GM18505 (cell line): ENCODE measurements around the gene PLD4.

Source experiments
- ATAC-seq: cut with Tn5 transposase; IDR thresholded peaks from one replicate; pipeline ENCODE4 v1.9.1; 2021; ENCODE audit not compliant: unreplicated experiment
- POLR2A ChIP-seq: IDR thresholded peaks from 4 replicates; pipeline ENCODE4 v1.6.1; 2011; ENCODE audit warnings: borderline replicate concordance; ENCODE audit not compliant: insufficient read depth, insufficient read length; ENCODE audit errors: extremely low read depth

The PLD4 gene

DNA sequence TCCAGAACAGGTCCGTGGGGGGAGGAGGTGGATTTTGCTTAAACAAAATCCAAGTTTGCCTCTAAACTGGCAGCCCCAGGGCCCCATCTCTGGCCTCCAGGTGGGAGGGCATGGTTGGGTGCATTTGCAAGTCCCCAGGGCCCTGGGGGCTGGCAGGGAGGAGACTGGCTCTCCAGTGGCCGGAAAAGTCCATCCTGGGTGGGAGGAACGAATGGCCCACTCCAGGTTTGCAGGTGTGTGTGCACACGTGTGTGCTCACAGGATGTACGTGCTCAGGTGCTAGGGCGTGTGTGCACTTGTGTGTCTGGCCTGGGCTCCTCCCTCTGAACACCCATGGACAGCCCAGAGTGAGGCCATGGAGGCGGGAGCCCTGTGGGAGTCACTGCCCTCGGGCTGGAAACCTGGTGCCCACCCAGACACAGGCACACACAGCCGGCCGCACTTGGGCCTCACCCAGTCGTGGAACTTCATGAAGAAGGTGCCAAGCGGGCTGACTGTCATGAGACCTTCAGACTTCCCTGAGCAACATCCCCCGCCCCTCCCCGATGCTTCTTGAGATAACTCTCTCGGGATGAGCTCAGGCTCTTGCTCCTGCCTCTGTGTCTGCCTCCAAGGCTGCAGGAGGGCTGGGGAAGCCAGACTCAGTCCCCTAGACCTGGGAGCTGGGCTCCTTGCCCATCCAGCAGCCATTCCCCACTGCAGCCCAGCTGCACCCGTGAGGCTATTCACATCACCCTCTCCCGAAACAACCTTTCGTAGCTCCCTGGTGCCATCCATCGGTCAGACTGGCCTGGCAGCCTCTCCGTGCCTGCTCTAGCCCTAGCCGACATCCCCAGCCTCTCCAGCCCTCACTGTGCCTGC lies 44.1 kb downstream of the PLD4 start:
- TF ChIP-seq POLR2A, result no peak
- ATAC-seq, result no peak

DNA sequence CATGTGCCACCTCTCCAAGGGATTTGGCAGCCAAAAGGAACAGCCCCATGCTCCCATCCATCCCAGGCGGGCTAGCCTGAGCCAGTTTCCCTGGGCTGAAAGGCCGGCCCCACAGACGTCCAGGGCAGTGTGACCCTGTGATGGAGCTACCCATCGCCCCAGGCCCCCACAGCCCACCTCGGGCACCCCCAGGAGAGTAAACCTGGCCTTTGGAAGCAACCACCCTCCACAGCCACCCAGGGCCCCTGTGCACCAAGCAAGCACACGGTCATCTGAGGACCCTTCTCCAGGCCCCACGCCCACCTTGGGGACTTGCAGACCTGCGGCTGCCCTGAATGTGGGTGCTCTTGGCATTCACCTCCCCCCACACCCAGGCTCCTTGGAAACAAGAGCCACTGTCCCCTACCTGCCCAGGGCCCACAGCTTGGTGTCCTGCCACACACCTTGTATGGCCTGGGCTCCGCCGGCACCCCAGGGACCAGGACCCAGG lies 45.1 kb downstream of the PLD4 start:
- ATAC-seq, result no peak
- no peak for TF ChIP-seq POLR2A

- TF ChIP-seq POLR2A, result no peak
- no peak for ATAC-seq
Observed at GRCh38 chr14:104970231-104971068, 45.8 kb downstream of the PLD4 start.

DNA sequence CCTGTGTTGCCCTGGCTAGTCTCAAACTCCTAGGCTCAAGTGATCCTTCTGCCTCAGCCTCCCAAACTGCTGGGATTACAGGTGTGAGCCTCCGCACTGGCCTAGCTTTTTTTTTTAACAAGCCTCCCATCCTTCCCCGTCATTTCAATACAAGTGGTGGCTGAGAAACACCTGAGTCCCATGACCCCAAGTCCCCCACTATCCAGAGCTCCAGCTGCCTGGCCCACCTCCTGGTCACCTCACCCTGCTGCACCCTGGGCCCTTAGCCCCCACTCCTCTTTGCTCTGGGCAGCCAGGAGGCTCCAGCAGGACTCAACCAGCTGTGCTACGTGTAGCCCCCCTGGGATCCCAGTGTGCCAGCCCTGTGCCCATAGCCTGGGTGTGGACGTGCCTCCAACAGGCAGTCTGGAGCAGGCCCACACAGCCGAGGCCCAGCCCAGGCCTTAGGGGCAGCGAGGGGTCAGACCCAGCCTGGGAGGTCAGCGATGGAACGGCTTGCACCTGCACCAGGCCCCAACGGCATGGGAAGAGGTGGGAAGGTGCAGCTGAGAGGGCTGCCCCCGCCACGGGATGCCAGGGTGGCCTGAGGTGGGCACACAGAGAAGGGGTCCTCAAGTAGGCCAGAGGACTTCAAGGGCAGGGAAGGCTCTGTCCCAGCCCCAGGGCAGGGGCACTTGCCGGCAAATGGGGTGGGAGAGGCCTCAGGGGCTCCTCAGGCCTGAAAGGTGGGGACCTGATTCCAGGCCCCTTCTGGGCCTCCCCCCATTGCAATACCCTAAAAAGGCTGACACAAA lies 47.0 kb downstream of the PLD4 start:
- no peak for ATAC-seq
- TF ChIP-seq POLR2A, result no peak

GRCh38 chr14:104972301-104973134 lies 47.8 kb downstream of the PLD4 start:
- TF ChIP-seq POLR2A, result no peak
- no peak for ATAC-seq

DNA sequence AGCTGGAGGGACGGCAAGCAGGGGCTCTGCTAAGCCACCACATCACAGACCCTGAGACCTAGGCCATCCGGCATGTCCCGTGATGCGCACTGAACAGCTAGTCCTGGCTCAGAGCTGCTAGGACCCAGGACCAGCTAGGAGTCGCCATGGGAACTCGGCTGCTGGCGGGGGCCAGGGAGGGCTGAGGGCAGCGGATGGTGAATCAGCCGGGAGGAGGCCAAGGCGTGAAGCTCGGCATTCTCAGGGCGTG lies 48.4 kb downstream of the PLD4 start:
- no peak for ATAC-seq
- TF ChIP-seq POLR2A, result no peak

DNA sequence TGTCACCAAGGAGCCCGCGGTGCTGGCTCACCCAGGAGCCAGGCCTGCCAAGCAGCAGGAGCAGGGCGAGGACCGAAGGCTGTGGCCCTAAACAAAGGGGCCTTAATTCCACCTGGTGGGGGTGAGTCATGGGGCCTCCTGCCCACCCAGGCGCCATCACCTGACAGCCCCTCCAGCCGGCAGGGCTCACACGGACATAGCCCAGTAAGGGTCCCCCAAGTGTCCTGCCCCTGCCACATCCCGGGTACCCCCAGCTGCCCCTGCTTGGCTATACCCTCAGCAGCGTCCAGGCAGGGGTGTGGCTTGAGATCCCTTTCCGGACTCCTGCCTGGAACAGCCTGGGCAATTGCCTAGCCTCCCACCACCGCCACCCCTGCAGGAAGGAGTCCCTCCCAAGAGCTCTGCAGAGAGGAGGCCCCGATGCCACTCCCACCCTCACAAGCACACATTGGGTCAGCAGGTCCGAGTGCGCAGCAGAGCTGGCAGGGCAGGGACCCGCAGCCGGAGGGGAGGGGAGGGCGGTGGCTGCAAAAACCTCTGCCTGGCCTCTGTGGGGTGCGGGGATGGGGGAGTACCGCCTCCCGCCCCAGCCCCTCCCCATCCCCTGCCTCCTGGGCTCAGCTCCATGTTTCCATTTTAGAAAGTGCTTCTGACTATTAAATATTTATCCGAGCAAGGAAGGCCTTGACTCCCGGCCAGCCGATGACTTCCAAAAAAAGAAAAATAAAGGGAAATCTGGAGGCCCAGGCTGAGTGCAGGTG lies 48.9 kb downstream of the PLD4 start:
- no peak for ATAC-seq
- no peak for TF ChIP-seq POLR2A

DNA sequence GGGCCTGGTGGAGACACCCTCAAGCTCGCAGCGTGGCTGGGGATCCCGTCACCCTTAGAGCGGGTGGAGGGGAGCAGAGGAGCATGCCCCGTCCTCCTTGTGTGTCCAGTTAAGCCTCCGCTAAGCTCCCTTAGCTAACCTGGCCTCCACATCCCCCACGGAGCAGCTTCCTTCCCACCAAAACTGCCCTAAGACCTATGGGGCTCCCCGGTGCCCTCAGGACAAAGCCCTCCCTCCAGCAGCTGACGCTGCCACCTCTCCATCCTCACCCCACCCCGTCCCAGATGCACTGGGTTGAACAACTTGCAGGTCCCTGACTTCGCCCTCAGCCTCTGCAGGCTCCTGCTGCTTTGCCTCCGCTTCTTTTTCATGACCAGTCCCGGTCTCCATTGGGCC lies 49.5 kb downstream of the PLD4 start:
- no peak for TF ChIP-seq POLR2A
- no peak for ATAC-seq

- no peak for ATAC-seq
- no peak for TF ChIP-seq POLR2A
Observed at GRCh38 chr14:104974665-104975390, 50.1 kb downstream of the PLD4 start.

DNA sequence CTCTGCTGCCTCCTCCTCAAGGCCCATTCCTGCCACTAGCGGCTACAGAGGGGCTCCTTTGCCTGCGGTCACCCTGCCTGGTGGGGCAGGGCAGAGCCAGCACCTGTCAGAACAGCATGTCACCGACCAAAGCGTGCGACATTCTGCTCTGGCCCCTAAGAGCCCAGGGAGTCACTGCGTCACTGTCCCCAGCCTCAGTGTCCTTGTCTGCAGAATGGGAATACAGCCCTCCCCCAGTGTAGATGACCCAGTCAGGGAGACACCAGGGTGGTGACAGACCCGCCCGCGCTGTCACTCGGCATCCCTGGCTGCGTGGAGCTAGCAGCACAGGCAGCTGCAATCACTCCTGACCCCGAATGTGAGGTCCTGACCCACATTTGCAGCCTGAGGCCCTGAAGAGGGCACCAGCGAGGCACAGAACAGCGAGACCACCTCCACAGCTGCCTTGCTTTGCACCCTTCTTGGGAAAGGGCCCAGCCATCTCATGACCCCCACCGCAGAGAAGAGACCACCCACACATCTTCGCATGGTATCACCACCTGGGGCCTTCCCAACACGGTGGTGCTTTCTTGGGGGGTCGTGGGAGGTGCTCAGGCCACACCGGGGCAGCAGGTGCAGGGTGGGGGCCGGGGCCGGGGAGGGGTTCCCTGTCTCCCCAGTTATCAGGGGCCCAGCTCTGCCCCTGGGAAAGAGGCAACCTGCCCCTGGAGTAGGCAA lies 51.0 kb downstream of the PLD4 start:
- ATAC-seq, result no peak
- no peak for TF ChIP-seq POLR2A
